ENCODE data around the gene EFNA1. TPM values are rescaled to one million over a fixed set of nuclear protein-coding genes. Genes with fewer than 3 reads are reported as not detected.

The EFNA1 gene
- total and polyA plus RNA-seq, 2 experiments from 2014 or later, result 3.2 to 5.1 TPM

- H3K4me1 ChIP-seq (ENCODE audit: insufficient read depth), result peaks cover 28% of the 10 kb centered on the region
- no peak overlapping the region for H3K27ac ChIP-seq (ENCODE audit: low read depth)
- peak overlapping the region; percentile 83 for H3K4me3 ChIP-seq
- no peaks in the 10 kb centered on the region; the same call in 2 of the 3 replicates for H3K36me3 Mint-ChIP-seq (ENCODE audit: low read depth)
- H3K27me3 Mint-ChIP-seq (ENCODE audit: insufficient read depth, low read depth, poor library complexity), result peaks cover 81% of the 10 kb centered on the region
- no peaks in the 10 kb centered on the region for H3K9me3 Mint-ChIP-seq
- peaks cover 70% of the 10 kb centered on the region for H3K27me3 ChIP-seq (ENCODE audit: insufficient read depth)
- H3K79me2 ChIP-seq (replicated peaks; ENCODE audit: insufficient read depth), result no peaks in the 10 kb centered on the region
- no peak overlapping the region for H3K27ac Mint-ChIP-seq
- peaks cover 6% of the 10 kb centered on the region; the same call in 1 of the 2 replicates for H4K20me1 ChIP-seq (replicated peaks; ENCODE audit: insufficient read depth)
- H3F3A ChIP-seq (replicated peaks; ENCODE audit: low read depth), result peaks cover 18% of the 10 kb centered on the region; the same call in 1 of the 2 replicates
- DNase-seq (ENCODE audit: low spot score) (no peak), ATAC-seq (no peak)
- H3K4me2 ChIP-seq, result peak overlapping the region; percentile 92
- H3K4me3 Mint-ChIP-seq, result peak overlapping the region; percentile 67
- peaks cover 43% of the 10 kb centered on the region for H3K4me1 Mint-ChIP-seq
- no peak for TF ChIP-seq ZNF331 (CRISPR knock-in tag; IDR thresholded peaks at IDR 0.05; ENCODE audit: low read depth)
- TF ChIP-seq STAT1 (IDR thresholded peaks at IDR 0.05; ENCODE audit: unreplicated experiment), result no peak
- no peak for TF ChIP-seq REST (IDR thresholded peaks at IDR 0.05; ENCODE audit: unreplicated experiment)
- TF ChIP-seq, protein P1, sequence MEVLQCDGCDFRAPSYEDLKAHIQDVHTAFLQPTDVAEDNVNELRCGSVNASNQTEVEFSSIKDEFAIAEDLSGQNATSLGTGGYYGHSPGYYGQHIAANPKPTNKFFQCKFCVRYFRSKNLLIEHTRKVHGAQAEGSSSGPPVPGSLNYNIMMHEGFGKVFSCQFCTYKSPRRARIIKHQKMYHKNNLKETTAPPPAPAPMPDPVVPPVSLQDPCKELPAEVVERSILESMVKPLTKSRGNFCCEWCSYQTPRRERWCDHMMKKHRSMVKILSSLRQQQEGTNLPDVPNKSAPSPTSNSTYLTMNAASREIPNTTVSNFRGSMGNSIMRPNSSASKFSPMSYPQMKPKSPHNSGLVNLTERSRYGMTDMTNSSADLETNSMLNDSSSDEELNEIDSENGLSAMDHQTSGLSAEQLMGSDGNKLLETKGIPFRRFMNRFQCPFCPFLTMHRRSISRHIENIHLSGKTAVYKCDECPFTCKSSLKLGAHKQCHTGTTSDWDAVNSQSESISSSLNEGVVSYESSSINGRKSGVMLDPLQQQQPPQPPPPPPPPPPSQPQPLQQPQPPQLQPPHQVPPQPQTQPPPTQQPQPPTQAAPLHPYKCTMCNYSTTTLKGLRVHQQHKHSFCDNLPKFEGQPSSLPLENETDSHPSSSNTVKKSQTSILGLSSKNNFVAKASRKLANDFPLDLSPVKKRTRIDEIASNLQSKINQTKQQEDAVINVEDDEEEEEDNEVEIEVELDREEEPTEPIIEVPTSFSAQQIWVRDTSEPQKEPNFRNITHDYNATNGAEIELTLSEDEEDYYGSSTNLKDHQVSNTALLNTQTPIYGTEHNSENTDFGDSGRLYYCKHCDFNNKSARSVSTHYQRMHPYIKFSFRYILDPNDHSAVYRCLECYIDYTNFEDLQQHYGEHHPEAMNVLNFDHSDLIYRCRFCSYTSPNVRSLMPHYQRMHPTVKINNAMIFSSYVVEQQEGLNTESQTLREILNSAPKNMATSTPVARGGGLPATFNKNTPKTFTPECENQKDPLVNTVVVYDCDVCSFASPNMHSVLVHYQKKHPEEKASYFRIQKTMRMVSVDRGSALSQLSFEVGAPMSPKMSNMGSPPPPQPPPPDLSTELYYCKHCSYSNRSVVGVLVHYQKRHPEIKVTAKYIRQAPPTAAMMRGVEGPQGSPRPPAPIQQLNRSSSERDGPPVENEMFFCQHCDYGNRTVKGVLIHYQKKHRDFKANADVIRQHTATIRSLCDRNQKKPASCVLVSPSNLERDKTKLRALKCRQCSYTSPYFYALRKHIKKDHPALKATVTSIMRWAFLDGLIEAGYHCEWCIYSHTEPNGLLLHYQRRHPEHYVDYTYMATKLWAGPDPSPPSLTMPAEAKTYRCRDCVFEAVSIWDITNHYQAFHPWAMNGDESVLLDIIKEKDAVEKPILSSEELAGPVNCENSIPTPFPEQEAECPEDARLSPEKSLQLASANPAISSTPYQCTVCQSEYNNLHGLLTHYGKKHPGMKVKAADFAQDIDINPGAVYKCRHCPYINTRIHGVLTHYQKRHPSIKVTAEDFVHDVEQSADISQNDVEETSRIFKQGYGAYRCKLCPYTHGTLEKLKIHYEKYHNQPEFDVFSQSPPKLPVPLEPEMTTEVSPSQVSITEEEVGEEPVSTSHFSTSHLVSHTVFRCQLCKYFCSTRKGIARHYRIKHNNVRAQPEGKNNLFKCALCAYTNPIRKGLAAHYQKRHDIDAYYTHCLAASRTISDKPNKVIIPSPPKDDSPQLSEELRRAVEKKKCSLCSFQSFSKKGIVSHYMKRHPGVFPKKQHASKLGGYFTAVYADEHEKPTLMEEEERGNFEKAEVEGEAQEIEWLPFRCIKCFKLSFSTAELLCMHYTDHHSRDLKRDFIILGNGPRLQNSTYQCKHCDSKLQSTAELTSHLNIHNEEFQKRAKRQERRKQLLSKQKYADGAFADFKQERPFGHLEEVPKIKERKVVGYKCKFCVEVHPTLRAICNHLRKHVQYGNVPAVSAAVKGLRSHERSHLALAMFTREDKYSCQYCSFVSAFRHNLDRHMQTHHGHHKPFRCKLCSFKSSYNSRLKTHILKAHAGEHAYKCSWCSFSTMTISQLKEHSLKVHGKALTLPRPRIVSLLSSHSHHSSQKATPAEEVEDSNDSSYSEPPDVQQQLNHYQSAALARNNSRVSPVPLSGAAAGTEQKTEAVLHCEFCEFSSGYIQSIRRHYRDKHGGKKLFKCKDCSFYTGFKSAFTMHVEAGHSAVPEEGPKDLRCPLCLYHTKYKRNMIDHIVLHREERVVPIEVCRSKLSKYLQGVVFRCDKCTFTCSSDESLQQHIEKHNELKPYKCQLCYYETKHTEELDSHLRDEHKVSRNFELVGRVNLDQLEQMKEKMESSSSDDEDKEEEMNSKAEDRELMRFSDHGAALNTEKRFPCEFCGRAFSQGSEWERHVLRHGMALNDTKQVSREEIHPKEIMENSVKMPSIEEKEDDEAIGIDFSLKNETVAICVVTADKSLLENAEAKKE (CRISPR knock-in tag; IDR thresholded peaks at IDR 0.05), result no peak
- no peak for TF ChIP-seq ZNF114 (CRISPR knock-in tag; IDR thresholded peaks at IDR 0.05)
- TF ChIP-seq NANOG (IDR thresholded peaks at IDR 0.05; ENCODE audit: borderline replicate concordance), result no peak
- TF ChIP-seq EZH2phosphoT487 (IDR thresholded peaks at IDR 0.05; ENCODE audit: unreplicated experiment), result peak; percentile 86
- TF ChIP-seq, protein P2, sequence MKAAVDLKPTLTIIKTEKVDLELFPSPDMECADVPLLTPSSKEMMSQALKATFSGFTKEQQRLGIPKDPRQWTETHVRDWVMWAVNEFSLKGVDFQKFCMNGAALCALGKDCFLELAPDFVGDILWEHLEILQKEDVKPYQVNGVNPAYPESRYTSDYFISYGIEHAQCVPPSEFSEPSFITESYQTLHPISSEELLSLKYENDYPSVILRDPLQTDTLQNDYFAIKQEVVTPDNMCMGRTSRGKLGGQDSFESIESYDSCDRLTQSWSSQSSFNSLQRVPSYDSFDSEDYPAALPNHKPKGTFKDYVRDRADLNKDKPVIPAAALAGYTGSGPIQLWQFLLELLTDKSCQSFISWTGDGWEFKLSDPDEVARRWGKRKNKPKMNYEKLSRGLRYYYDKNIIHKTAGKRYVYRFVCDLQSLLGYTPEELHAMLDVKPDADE (IDR thresholded peaks at IDR 0.05), result no peak
- no peak for TF ChIP-seq CREB1 (CRISPR knock-in tag; IDR thresholded peaks at IDR 0.05; ENCODE audit: low read depth)
- TF ChIP-seq, protein P3, sequence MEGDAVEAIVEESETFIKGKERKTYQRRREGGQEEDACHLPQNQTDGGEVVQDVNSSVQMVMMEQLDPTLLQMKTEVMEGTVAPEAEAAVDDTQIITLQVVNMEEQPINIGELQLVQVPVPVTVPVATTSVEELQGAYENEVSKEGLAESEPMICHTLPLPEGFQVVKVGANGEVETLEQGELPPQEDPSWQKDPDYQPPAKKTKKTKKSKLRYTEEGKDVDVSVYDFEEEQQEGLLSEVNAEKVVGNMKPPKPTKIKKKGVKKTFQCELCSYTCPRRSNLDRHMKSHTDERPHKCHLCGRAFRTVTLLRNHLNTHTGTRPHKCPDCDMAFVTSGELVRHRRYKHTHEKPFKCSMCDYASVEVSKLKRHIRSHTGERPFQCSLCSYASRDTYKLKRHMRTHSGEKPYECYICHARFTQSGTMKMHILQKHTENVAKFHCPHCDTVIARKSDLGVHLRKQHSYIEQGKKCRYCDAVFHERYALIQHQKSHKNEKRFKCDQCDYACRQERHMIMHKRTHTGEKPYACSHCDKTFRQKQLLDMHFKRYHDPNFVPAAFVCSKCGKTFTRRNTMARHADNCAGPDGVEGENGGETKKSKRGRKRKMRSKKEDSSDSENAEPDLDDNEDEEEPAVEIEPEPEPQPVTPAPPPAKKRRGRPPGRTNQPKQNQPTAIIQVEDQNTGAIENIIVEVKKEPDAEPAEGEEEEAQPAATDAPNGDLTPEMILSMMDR (conservative IDR thresholded peaks at IDR 0.05; ENCODE audit: low read depth in 2 of 2), result no peak
- TF ChIP-seq JUNB (IDR thresholded peaks at IDR 0.05; ENCODE audit: unreplicated experiment), result no peak
- no peak for TF ChIP-seq POLR2AphosphoS5 (IDR thresholded peaks at IDR 0.05; ENCODE audit: low read depth)
- TF ChIP-seq EZH2 (IDR thresholded peaks at IDR 0.05; ENCODE audit: low read depth, unreplicated experiment), result peak; percentile 94
- H3K9me2 ChIP-seq (ENCODE audit: insufficient read depth), result no peaks in the 10 kb centered on the region
- H2AFZ ChIP-seq, result no peak overlapping the region
- no peaks in the 10 kb centered on the region for H3K36me3 ChIP-seq (ENCODE audit: insufficient read depth)
These were observed 45.2 kb upstream of the EFNA1 start for GRCh38 chr1:155082301-155083051.

Measured in GM23338 (cell line).